ENCODE results near the gene ZNF182.

GRCh38 chrX:47956016-47956415, 47.8 kb downstream of the ZNF182 start:
- TF ChIP-seq CTCF (IDR thresholded peaks at IDR 0.05; ENCODE audit: borderline replicate concordance, extremely low read depth, low read length, poor library complexity, severe bottlenecking): no peak
- TF ChIP-seq EZH2 (IDR thresholded peaks at IDR 0.05; ENCODE audit: borderline replicate concordance, low read depth, low read length, severe bottlenecking): no peak

Data from DND-41 (cell line).